PC-9 (cell line): ENCODE results near the gene TSPEAR. TPM values are rescaled to one million over a fixed set of nuclear protein-coding genes. Genes with fewer than 3 reads are reported as not detected.

Experiments
- Bru-seq: library from RNA; stranded (reverse); fragments of 400-500 nt; gene quantifications from one replicate; lab custom pipeline; 2021; lab: Mats Ljungman, UMichigan
- BruChase-seq, 2 experiments: library from RNA; stranded (reverse); fragments of 400-500 nt; gene quantifications; one replicate each; lab custom pipeline; 2021; lab: Mats Ljungman, UMichigan
- BruUV-seq: library from RNA; stranded (reverse); fragments of 400-500 nt; replicated peaks from 2 replicates; lab custom pipeline; 2021; lab: Mats Ljungman, UMichigan
- CTCF ChIA-PET: fragments of 300-600 bp; sonication (Branson Sonifier 250); formaldehyde crosslinking; loops from one replicate; lab custom pipeline; 2022; ENCODE audit warnings: antibody characterized with exemption; lab: Charles Lee
- POLR2A ChIA-PET: fragments of 300-600 bp; sonication (Branson Sonifier 250); formaldehyde crosslinking; loops from one replicate; lab custom pipeline; 2022; ENCODE audit warnings: antibody characterized with exemption; ENCODE audit not compliant: unreplicated experiment; lab: Charles Lee
- DNase-seq, 2 experiments: peaks; one replicate each; pipeline versions ENCODE4 v3.0.0 to v3.0.0-alpha.2; 2015 to 2022; ENCODE audit warnings: mixed read lengths in 1 of 2
- H2AFZ ChIP-seq: fragments of 200-600 bp; sonication (generic); 2 replicates; pipeline ENCODE4 v1.8.1; 2017; ENCODE audit warnings: antibody characterized with exemption
- H3F3A ChIP-seq: fragments of 200-600 bp; sonication (generic); 2 replicates; pipeline ENCODE4 v1.8.1; 2017; ENCODE audit warnings: antibody characterized with exemption, mild to moderate bottlenecking, low read depth; ENCODE audit not compliant: insufficient read depth
- H3K27ac ChIP-seq: fragments of 200-600 bp; sonication (generic); 2 replicates; pipeline ENCODE4 v1.6.1; 2016; ENCODE audit warnings: mixed run types
- H3K27me3 ChIP-seq: fragments of 200-600 bp; sonication (generic); 2 replicates; pipeline ENCODE4 v1.6.1; 2016; ENCODE audit warnings: low read depth, mixed run types; ENCODE audit not compliant: insufficient read depth
- H3K36me3 ChIP-seq: fragments of 200-600 bp; sonication (generic); 2 replicates; pipeline ENCODE4 v1.6.1; 2016; ENCODE audit warnings: low read depth, mixed run types
- H3K4me1 ChIP-seq: fragments of 200-600 bp; sonication (generic); replicated peaks from 2 replicates; pipeline ENCODE4 v1.6.1; 2016; ENCODE audit warnings: mixed run types; ENCODE audit not compliant: insufficient read depth
- H3K4me2 ChIP-seq: fragments of 200-600 bp; sonication (generic); 2 replicates; pipeline ENCODE4 v1.6.1; 2017; ENCODE audit warnings: mixed run types
- H3K4me3 ChIP-seq: fragments of 200-600 bp; sonication (generic); 2 replicates; pipeline ENCODE4 v1.6.1; 2016; ENCODE audit warnings: mixed run types
- H3K79me2 ChIP-seq: fragments of 200-600 bp; sonication (generic); 2 replicates; pipeline ENCODE4 v1.6.1; 2017; ENCODE audit warnings: low read depth, mixed run types
- H3K9me2 ChIP-seq: fragments of 200-600 bp; sonication (generic); 2 replicates; pipeline ENCODE4 v1.8.1; 2017; ENCODE audit warnings: mild to moderate bottlenecking; ENCODE audit not compliant: insufficient read depth
- H3K9me3 ChIP-seq: fragments of 200-600 bp; sonication (generic); 2 replicates; pipeline ENCODE4 v1.8.1; 2016; ENCODE audit warnings: low read depth; ENCODE audit not compliant: insufficient read depth
- H4K20me1 ChIP-seq: fragments of 200-600 bp; sonication (generic); 2 replicates; pipeline ENCODE4 v1.8.1; 2017; ENCODE audit not compliant: insufficient read depth
- EZH2 ChIP-seq: fragments of 200-600 bp; sonication (generic); IDR thresholded peaks from 2 replicates; pipeline ENCODE4 v1.8.0; 2017; ENCODE audit warnings: antibody characterized with exemption, low read depth
- intact Hi-C: fragments of 100-400 bp; cut with micrococcal nuclease; formaldehyde crosslinking; loops from one replicate; pipeline ENCODE4 v1.10.0; 2022; ENCODE audit not compliant: unreplicated experiment
- long read RNA-seq: library from polyadenylated mRNA; stranded (forward); transcript quantifications from one replicate; pipeline ENCODE4 v2.0.0, GENCODE V29; 2022
- total RNA-seq: library from RNA; stranded (reverse); gene quantifications from 2 replicates; pipeline ENCODE4 v1.2.3, GENCODE V29; 2021
- TF ChIP-seq, protein P1 (sequence below): fragments of 200-600 bp; sonication (generic); conservative IDR thresholded peaks from 2 replicates; pipeline ENCODE4 v1.6.1; 2017; ENCODE audit warnings: mixed run types, antibody characterized with exemption, mild to moderate bottlenecking, moderate library complexity

TSPEAR gene
- total RNA-seq (not detected in 2 replicates), Bru-seq, nascent RNA (not detected), BruChase-seq, experiment 1, labeled RNA remaining after a 2-hour chase (percentile 2 among the genes with signal in this experiment), BruChase-seq, experiment 2, labeled RNA remaining after a 6-hour chase (percentile 0 among the genes with signal in this experiment)
- long read RNA-seq = 0 reads

DNA sequence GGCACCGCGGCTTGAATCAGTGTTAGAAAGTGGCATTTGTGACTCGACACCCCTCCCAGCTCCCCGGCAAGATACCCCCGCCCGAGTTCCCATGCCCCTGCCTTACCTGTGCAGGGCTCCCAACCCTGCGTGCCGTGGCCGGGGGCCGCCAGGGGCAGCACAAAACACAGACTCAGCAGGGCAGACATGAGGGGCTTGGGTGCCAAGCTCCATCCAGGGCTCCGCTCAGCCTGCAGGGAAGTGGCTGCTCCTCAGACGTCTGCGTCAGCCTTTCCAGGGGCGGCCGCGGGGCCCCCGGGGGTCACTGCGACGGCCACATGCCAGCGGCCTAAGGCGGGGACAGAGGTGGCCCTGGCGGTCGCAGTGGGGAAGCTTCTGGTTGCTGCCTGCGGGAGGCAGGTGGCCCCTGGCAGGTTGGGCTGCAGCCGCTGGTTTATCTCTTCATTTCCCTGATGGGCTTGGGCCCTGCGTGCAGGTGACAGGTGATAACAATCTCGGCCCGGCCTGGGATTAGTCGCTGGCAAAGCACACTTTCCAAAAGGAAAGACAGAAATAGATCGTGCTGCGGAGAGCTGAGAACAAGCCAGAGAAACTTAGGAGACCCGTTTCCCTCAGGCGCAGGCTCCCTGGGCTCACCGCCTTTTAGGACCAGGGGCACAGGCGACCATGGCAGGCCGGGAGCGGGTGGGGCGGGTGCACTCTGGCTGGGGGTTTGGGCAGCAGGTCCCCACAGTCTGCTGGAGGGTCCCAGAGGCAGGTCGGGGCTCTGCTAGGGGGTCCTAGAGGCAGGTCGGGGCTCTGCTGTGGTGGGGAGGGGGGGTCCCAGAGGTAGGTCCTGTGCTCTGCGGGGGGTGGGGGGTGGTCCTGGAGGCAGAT lies at the start of gene TSPEAR:
Gene TSPEAR (minus strand): TSS at position 246 of the 876 bp plus-strand sequence. CDS start 58 bp downstream, at position 188.
- H3K36me3 ChIP-seq = no peaks in the 10 kb centered on the region
- H4K20me1 ChIP-seq = no peaks in the 10 kb centered on the region
- BruUV-seq = no TSS peak
- intact Hi-C loops = no loop called here
- no peak within 1 kb of the TSS for H3K4me3 ChIP-seq
- H3K79me2 ChIP-seq = no peaks in the 10 kb centered on the region
- H3K9me2 ChIP-seq = no peaks in the 10 kb centered on the region
- peak in 1 of 2 experiments; percentile 6 for DNase-seq
- no peaks in the 10 kb centered on the region for H3K9me3 ChIP-seq
- POLR2A ChIA-PET = no interaction called here
- H3K27ac ChIP-seq = no peak within 1 kb of the TSS
- CTCF ChIA-PET = no interaction called here
- peak within 1 kb of the TSS; percentile 23 for H3K4me2 ChIP-seq
- no peak within 1 kb of the TSS for H2AFZ ChIP-seq
- no peaks in the 10 kb centered on the region for H3K4me1 ChIP-seq
- peak; percentile 28 for TF ChIP-seq EZH2
- TF ChIP-seq, protein P1, sequence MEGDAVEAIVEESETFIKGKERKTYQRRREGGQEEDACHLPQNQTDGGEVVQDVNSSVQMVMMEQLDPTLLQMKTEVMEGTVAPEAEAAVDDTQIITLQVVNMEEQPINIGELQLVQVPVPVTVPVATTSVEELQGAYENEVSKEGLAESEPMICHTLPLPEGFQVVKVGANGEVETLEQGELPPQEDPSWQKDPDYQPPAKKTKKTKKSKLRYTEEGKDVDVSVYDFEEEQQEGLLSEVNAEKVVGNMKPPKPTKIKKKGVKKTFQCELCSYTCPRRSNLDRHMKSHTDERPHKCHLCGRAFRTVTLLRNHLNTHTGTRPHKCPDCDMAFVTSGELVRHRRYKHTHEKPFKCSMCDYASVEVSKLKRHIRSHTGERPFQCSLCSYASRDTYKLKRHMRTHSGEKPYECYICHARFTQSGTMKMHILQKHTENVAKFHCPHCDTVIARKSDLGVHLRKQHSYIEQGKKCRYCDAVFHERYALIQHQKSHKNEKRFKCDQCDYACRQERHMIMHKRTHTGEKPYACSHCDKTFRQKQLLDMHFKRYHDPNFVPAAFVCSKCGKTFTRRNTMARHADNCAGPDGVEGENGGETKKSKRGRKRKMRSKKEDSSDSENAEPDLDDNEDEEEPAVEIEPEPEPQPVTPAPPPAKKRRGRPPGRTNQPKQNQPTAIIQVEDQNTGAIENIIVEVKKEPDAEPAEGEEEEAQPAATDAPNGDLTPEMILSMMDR = no peak
- H3F3A ChIP-seq = no peaks in the 10 kb centered on the region
- H3K27me3 ChIP-seq = peaks cover 67% of the 10 kb centered on the region

DNA sequence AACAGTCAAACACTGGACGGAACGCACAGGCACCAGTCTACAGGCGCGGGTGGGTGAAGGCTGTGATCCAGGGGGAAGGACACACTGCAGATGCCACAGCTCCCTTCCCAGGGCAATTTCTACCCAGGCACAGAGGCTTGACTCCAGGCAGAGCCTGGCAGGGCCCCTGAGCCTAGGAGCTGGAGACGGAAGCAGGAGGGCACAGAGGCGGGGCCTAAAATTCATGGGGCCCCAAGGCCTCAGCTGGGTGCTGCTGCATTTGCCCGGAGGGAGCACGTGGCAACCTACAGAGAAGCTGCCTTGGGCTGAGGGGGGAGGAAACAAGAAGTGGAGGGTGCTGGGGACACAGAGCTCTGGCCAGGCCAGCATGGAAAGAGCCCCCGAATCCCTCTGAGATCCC lies 49.0 kb upstream of the TSPEAR start:
- Histone ChIP-seq H4K20me1 (no peaks in the 10 kb centered on the region), H3K4me2 (no peak overlapping the region), H3K4me1 (peaks cover 10% of the 10 kb centered on the region; the same call in 1 of the 2 replicates), H3K9me3 (no peaks in the 10 kb centered on the region), H3K36me3 (no peaks in the 10 kb centered on the region), H3K27ac (no peak overlapping the region), H2AFZ (no peak overlapping the region), H3K9me2 (no peaks in the 10 kb centered on the region), H3K4me3 (no peak overlapping the region), H3K79me2 (no peaks in the 10 kb centered on the region), H3K27me3 (no peaks in the 10 kb centered on the region), H3F3A (peaks cover 7% of the 10 kb centered on the region; the same call in 1 of the 2 replicates)
- CTCF ChIA-PET = no interaction called here
- DNase-seq = no peak
- BruUV-seq = no TSS peak
- intact Hi-C loops = no loop called here
- POLR2A ChIA-PET = no interaction called here
- TF ChIP-seq EZH2 = no peak
- TF ChIP-seq, protein P1 = no peak

DNA sequence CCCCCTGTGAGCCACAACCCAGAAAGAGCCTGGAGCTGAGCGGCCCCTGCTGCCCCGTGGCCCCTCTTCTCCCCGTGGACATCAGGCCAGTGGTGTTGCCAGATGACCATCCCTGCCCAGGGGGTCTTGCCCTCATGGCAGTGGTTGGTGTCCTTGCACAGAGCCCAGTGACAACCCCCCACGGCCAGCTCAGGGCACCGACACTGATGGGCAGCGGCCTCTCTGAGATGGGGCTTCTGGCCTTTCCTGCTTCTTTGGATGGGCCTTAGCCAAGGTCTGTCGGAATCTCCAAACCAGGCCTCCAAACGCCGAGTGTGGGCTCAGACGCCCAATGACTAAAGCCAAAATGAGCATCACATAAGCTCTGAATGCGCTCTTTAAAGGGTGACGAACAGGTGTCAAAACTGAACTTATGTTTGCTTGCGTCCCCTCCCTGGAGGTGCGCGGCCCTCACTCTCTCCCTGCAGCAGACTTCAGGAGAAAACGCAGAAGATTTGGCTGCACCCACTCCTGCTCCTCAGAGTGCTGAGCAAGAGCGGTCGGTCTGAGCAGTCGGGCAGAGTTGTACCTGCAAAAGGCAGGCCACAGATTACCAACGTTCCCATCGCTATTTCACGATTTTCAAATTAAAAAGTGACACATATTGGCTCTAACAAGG lies 48.4 kb upstream of the TSPEAR start:
- no peak overlapping the region for H2AFZ ChIP-seq
- no peak for DNase-seq
- peaks cover 4% of the 10 kb centered on the region; the same call in 1 of the 2 replicates for H3K4me1 ChIP-seq
- peaks cover under 1% of the 10 kb centered on the region; the same call in 1 of the 2 replicates for H3F3A ChIP-seq
- no peaks in the 10 kb centered on the region for H3K9me3 ChIP-seq
- H3K4me2 ChIP-seq = no peak overlapping the region
- TF ChIP-seq EZH2 = no peak
- TF ChIP-seq, protein P1 = no peak
- ChIA-PET POLR2A (no interaction called here), CTCF (no interaction called here)
- no peak overlapping the region for H3K27ac ChIP-seq
- H3K9me2 ChIP-seq = no peaks in the 10 kb centered on the region
- no peak overlapping the region for H3K4me3 ChIP-seq
- H3K79me2 ChIP-seq = no peaks in the 10 kb centered on the region
- no peaks in the 10 kb centered on the region for H3K36me3 ChIP-seq
- intact Hi-C loops = no loop called here
- BruUV-seq = no TSS peak
- no peaks in the 10 kb centered on the region for H4K20me1 ChIP-seq
- no peaks in the 10 kb centered on the region for H3K27me3 ChIP-seq
